B cell (primary cell): ENCODE results near the gene CTNNA2. TPM values are rescaled to one million over a fixed set of nuclear protein-coding genes. Genes with fewer than 3 reads are reported as not detected.

Source experiments
- ATAC-seq: fragments of 200-7000 bp; cut with Tn5 transposase; one replicate; pipeline ENCODE4 v1.10.0; 2021; ENCODE audit warnings: low read depth, mild to moderate bottlenecking, moderate number of reproducible peaks, moderate library complexity
- CTCF ChIA-PET: fragments of 350-600 bp; sonication (Branson Sonifier 250); formaldehyde crosslinking; loops from one replicate; lab custom pipeline; 2021; ENCODE audit warnings: antibody characterized with exemption, inconsistent platforms; lab: Charles Lee
- POLR2A ChIA-PET: fragments of 350-600 bp; sonication (Branson Sonifier 250); formaldehyde crosslinking; loops from one replicate; lab custom pipeline; 2021; ENCODE audit warnings: antibody characterized with exemption; lab: Charles Lee
- DNase-seq: peaks from one replicate; pipeline ENCODE4 v3.0.0; 2013
- H2AFZ ChIP-seq: 2 replicates; pipeline ENCODE4 v1.6.1; 2012; ENCODE audit warnings: mild to moderate bottlenecking, low read depth, low read length; ENCODE audit not compliant: insufficient read depth, poor library complexity, severe bottlenecking
- H3K27ac ChIP-seq, 2 donors: 1 replicate in 1 of 2; 2 replicates in 1 of 2; pipeline ENCODE4 v1.5.1; 2012 to 2013; ENCODE audit warnings: low read length in 2 of 2, mild to moderate bottlenecking in 2 of 2, moderate library complexity in 1 of 2
- H3K27me3 ChIP-seq, 4 experiments: fragments of 200-600 bp in 1 of 4; sonication (generic) in 1 of 4; replicated peaks in 1 of 4; 1 replicate in 2 of 4; 2 replicates in 2 of 4; pipeline versions ENCODE4 v1.6.1 to v1.7.0; 2013 to 2016; ENCODE audit warnings: low read length in 3 of 4, mild to moderate bottlenecking in 2 of 4, mixed read lengths in 1 of 4, moderate library complexity in 1 of 4; ENCODE audit not compliant: insufficient read depth in 4 of 4, control insufficient read depth in 3 of 4; ENCODE audit errors: control extremely low read depth in 1 of 4
- H3K36me3 ChIP-seq, 2 experiments: replicated peaks in 1 of 2; 1 replicate in 1 of 2; 2 replicates in 1 of 2; pipeline versions ENCODE4 v1.6.1 to v1.7.1; 2013; ENCODE audit warnings: low read length in 1 of 2; ENCODE audit not compliant: insufficient read depth in 2 of 2, control insufficient read depth in 1 of 2; ENCODE audit errors: control extremely low read depth in 1 of 2, extremely low read depth in 1 of 2
- H3K4me1 ChIP-seq, 2 donors: fragments of 200-600 bp in 1 of 2; sonication (generic) in 1 of 2; 1 replicate in 1 of 2; 2 replicates in 1 of 2; pipeline versions ENCODE4 v1.5.1 to v1.6.1; 2013 to 2017; ENCODE audit warnings: low read length in 2 of 2; ENCODE audit not compliant: control insufficient read depth in 2 of 2, insufficient read depth in 2 of 2
- H3K4me2 ChIP-seq: replicated peaks from 2 replicates; pipeline ENCODE3; 2012; ENCODE audit warnings: mild to moderate bottlenecking, low read depth, low read length; ENCODE audit not compliant: poor library complexity, severe bottlenecking
- H3K4me3 ChIP-seq, 5 experiments: fragments of 200-600 bp in 1 of 5; sonication (generic) in 1 of 5; 1 replicate in 3 of 5; 2 replicates in 2 of 5; pipeline versions ENCODE4 v1.5.1 to v1.7.0; 2011 to 2016; ENCODE audit warnings: low read length in 4 of 5, mild to moderate bottlenecking in 4 of 5, low read depth in 2 of 5, control low read depth in 1 of 5, moderate library complexity in 1 of 5; ENCODE audit not compliant: insufficient read depth in 1 of 5; ENCODE audit errors: control extremely low read depth in 1 of 5, extremely low read depth in 1 of 5
- H3K79me2 ChIP-seq: fragments of 200-600 bp; sonication (generic); one replicate; pipeline ENCODE4 v1.6.0; 2016; ENCODE audit warnings: low read length; ENCODE audit not compliant: control insufficient read depth, insufficient read depth
- H3K9ac ChIP-seq: fragments of 200-600 bp; sonication (generic); 2 replicates; pipeline ENCODE4 v1.6.1; 2017; ENCODE audit warnings: mild to moderate bottlenecking, low read length, moderate library complexity
- H3K9me3 ChIP-seq, 3 donors: one replicate each; pipeline versions ENCODE4 v1.6.1 to v1.7.1; 2013; ENCODE audit warnings: low read length in 2 of 3; ENCODE audit not compliant: control insufficient read depth in 2 of 3, insufficient read depth in 1 of 3; ENCODE audit errors: control extremely low read depth in 1 of 3
- H4K20me1 ChIP-seq: 2 replicates; pipeline ENCODE4 v1.6.0; 2012; ENCODE audit warnings: mild to moderate bottlenecking, low read length; ENCODE audit not compliant: insufficient read depth, control insufficient read depth, poor library complexity, severe bottlenecking
- H3K27ac Mint-ChIP-seq: one replicate; pipeline ENCODE4 v1.8.0; 2021; ENCODE audit warnings: mixed read lengths
- H3K27me3 Mint-ChIP-seq: one replicate; pipeline ENCODE4 v1.8.0; 2021; ENCODE audit warnings: mixed read lengths
- H3K4me1 Mint-ChIP-seq: one replicate; pipeline ENCODE4 v1.8.0; 2021; ENCODE audit warnings: mixed read lengths
- H3K4me3 Mint-ChIP-seq: one replicate; pipeline ENCODE4 v1.8.0; 2021; ENCODE audit warnings: mixed read lengths
- H3K9me3 Mint-ChIP-seq: one replicate; pipeline ENCODE4 v1.8.0; 2022; ENCODE audit warnings: mixed read lengths; ENCODE audit not compliant: insufficient read depth
- EZH2 ChIP-seq: IDR thresholded peaks from 2 replicates; pipeline ENCODE4 v1.6.1; 2012; ENCODE audit warnings: borderline replicate concordance, low read depth, mild to moderate bottlenecking, moderate library complexity, low read length; ENCODE audit not compliant: insufficient read depth, poor library complexity, severe bottlenecking
- WGBS: methylation state at CpG from one replicate; pipeline ENCODE4 v1.1.5; 2013; ENCODE audit warnings: missing lambda C conversion rate; ENCODE audit not compliant: insufficient coverage; 5-methylcytosine and 5-hydroxymethylcytosine counted together
- intact Hi-C: fragments of 100-400 bp; cut with micrococcal nuclease; formaldehyde crosslinking; loops from one replicate; pipeline ENCODE4 v1.10.0; 2022
- polyA plus RNA-seq: library from polyadenylated mRNA; depleted of rRNA; stranded (reverse); fragments of >200 nt; gene quantifications from 2 replicates; pipeline ENCODE4 v1.2.3, GENCODE V29; 2012
- total RNA-seq, 2 donors: library from RNA; stranded (reverse); fragments of 120-200 nt in 1 of 2; gene quantifications; 1 replicate in 1 of 2; 2 replicates in 1 of 2; pipeline versions ENCODE4 v1.2.3 to v1.2.4, GENCODE V29; 2013 to 2022
- TF ChIP-seq, protein P1 (sequence below): fragments of 200-600 bp; IDR thresholded peaks from one replicate; pipeline ENCODE4 v1.8.0; 2022; ENCODE audit warnings: antibody characterized with exemption, mild to moderate bottlenecking

The CTNNA2 gene
- total and polyA plus RNA-seq, 2 donors (not counting 1 experiment from before 2014, with no cell fraction given) = not detected

GRCh38 chr2:80326214-80326613, 813.4 kb downstream of the CTNNA2 start:
- Histone ChIP-seq H3K4me3 (no peak overlapping the region), H2AFZ (no peak overlapping the region), H3K27ac (no peak overlapping the region), H3K9ac (no peak overlapping the region), H3K9me3 (no peaks in the 10 kb centered on the region), H3K27me3 (peaks cover 0 to 6% (median 3%) of the 10 kb centered on the region in 4 experiments), H3K4me1 (no peaks in the 10 kb centered on the region), H3K79me2 (no peaks in the 10 kb centered on the region), H3K4me2 (no peak overlapping the region), H4K20me1 (no peaks in the 10 kb centered on the region), H3K36me3 (no peaks in the 10 kb centered on the region)
- TF ChIP-seq EZH2 = no peak
- TF ChIP-seq, protein P1, sequence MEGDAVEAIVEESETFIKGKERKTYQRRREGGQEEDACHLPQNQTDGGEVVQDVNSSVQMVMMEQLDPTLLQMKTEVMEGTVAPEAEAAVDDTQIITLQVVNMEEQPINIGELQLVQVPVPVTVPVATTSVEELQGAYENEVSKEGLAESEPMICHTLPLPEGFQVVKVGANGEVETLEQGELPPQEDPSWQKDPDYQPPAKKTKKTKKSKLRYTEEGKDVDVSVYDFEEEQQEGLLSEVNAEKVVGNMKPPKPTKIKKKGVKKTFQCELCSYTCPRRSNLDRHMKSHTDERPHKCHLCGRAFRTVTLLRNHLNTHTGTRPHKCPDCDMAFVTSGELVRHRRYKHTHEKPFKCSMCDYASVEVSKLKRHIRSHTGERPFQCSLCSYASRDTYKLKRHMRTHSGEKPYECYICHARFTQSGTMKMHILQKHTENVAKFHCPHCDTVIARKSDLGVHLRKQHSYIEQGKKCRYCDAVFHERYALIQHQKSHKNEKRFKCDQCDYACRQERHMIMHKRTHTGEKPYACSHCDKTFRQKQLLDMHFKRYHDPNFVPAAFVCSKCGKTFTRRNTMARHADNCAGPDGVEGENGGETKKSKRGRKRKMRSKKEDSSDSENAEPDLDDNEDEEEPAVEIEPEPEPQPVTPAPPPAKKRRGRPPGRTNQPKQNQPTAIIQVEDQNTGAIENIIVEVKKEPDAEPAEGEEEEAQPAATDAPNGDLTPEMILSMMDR = no peak
- intact Hi-C loops = no loop called here
- H3K4me3 Mint-ChIP-seq = no peak overlapping the region
- DNase-seq (no peak), ATAC-seq (no peak)
- H3K27me3 Mint-ChIP-seq = peaks cover 1% of the 10 kb centered on the region
- H3K9me3 Mint-ChIP-seq = no peaks in the 10 kb centered on the region
- no peaks in the 10 kb centered on the region for H3K4me1 Mint-ChIP-seq
- ChIA-PET POLR2A (no interaction called here), CTCF (no interaction called here)
- no peak overlapping the region for H3K27ac Mint-ChIP-seq

DNA sequence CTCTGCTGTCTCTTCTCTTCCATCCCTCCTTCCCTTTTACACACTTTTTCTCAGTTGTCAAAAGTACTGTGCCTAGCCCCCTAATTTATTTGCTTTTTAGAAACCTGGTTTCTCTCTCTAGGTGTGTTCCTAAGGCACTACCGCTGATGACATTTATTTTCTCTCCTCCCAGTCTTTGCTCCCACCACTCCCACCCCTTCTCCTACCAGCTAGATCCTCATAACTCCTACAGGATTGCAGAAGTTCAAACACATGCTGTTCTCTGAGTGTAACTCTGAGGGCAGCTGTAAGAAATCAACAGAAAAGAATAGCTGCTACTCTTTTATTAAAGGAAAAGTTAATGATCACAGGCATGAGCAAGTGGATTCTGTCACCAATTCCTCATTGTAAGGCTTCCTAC, 814.0 kb downstream of the CTNNA2 start:
- intact Hi-C loops = no loop called here
- Histone ChIP-seq H3K9me3 (no peaks in the 10 kb centered on the region), H4K20me1 (no peaks in the 10 kb centered on the region), H3K79me2 (no peaks in the 10 kb centered on the region), H3K36me3 (no peaks in the 10 kb centered on the region), H3K27ac (no peak overlapping the region), H3K9ac (no peak overlapping the region), H3K27me3 (peaks cover 0 to 6% (median 3%) of the 10 kb centered on the region in 4 experiments), H3K4me1 (no peaks in the 10 kb centered on the region), H3K4me3 (no peak overlapping the region), H3K4me2 (no peak overlapping the region), H2AFZ (no peak overlapping the region)
- no peaks in the 10 kb centered on the region for H3K27me3 Mint-ChIP-seq
- TF ChIP-seq, protein P1 = no peak
- TF ChIP-seq EZH2 = no peak
- H3K4me3 Mint-ChIP-seq = no peak overlapping the region
- no peak overlapping the region for H3K27ac Mint-ChIP-seq
- 83% methylated on average over 1 of the region's 1 CpG for WGBS
- POLR2A ChIA-PET = no interaction called here
- no peak for ATAC-seq
- no peaks in the 10 kb centered on the region for H3K4me1 Mint-ChIP-seq
- CTCF ChIA-PET = no interaction called here
- DNase-seq = no peak
- no peaks in the 10 kb centered on the region for H3K9me3 Mint-ChIP-seq
